H1 (cell line): Measurements from ENCODE around the gene TSPAN3. TPM values are rescaled to one million over a fixed set of nuclear protein-coding genes. Genes with fewer than 3 reads are reported as not detected.

Experiments
- CTCF ChIA-PET: fragments of 300-600 bp; sonication (Branson Sonifier 250); formaldehyde crosslinking; loops from one replicate; lab custom pipeline; 2021; ENCODE audit not compliant: partially characterized antibody; lab: Charles Lee
- POLR2A ChIA-PET: fragments of 300-600 bp; sonication (Branson Sonifier 250); formaldehyde crosslinking; loops from one replicate; lab custom pipeline; 2021; ENCODE audit warnings: inconsistent platforms; ENCODE audit not compliant: partially characterized antibody; lab: Charles Lee
- DNase-seq, 2 experiments: peaks; one replicate each; pipeline versions ENCODE4 v3.0.0 to v3.0.0-alpha.2; 2010 to 2022; ENCODE audit warnings: low spot score in 2 of 2, low read depth in 1 of 2, mixed read lengths in 1 of 2
- FAIRE-seq: peaks from 2 replicates; lab custom pipeline; 2011; peaks lifted over from hg19 to GRCh38; lab: Jason Lieb, UNC
- H2AFZ ChIP-seq: 2 replicates; pipeline ENCODE4 v1.8.1; 2012; ENCODE audit warnings: low read length, inconsistent platforms
- H2AK5ac ChIP-seq: 2 replicates; pipeline ENCODE4 v1.6.1; 2013; ENCODE audit warnings: low read depth, low read length
- H2BK120ac ChIP-seq: replicated peaks from 2 replicates; pipeline ENCODE3; 2013; ENCODE audit warnings: low read depth, low read length, inconsistent platforms
- H2BK12ac ChIP-seq: 2 replicates; pipeline ENCODE4 v1.6.1; 2013; ENCODE audit warnings: low read depth, low read length
- H2BK15ac ChIP-seq: 2 replicates; pipeline ENCODE4 v1.6.1; 2013; ENCODE audit warnings: low read length
- H2BK20ac ChIP-seq: 2 replicates; pipeline ENCODE4 v1.6.1; 2013; ENCODE audit warnings: low read length
- H2BK5ac ChIP-seq: 2 replicates; pipeline ENCODE4 v1.6.1; 2013; ENCODE audit warnings: low read depth, low read length
- H3K14ac ChIP-seq: 2 replicates; pipeline ENCODE4 v1.6.1; 2013; ENCODE audit warnings: inconsistent platforms; ENCODE audit not compliant: insufficient read length
- H3K18ac ChIP-seq: 2 replicates; pipeline ENCODE4 v1.6.1; 2013; ENCODE audit warnings: low read length; ENCODE audit errors: extremely low read depth
- H3K23ac ChIP-seq: 2 replicates; pipeline ENCODE4 v1.6.1; 2013; ENCODE audit warnings: inconsistent platforms; ENCODE audit not compliant: insufficient read length
- H3K23me2 ChIP-seq: 2 replicates; pipeline ENCODE4 v1.6.1; 2013; ENCODE audit warnings: low read depth, low read length
- H3K27ac ChIP-seq: 2 replicates; pipeline ENCODE4 v1.6.1; 2011; ENCODE audit warnings: low read depth, low read length, inconsistent platforms
- H3K27me3 ChIP-seq, 4 experiments: replicated peaks in 1 of 4; 1 replicate in 1 of 4; 2 replicates in 3 of 4; pipeline versions ENCODE4 v1.6.1 to v1.8.1; 2011 to 2013; ENCODE audit warnings: low read length in 3 of 4, mild to moderate bottlenecking in 3 of 4, inconsistent platforms in 2 of 4, mixed read lengths in 2 of 4, moderate library complexity in 1 of 4; ENCODE audit not compliant: control insufficient read depth in 3 of 4, insufficient read depth in 3 of 4; ENCODE audit errors: extremely low read depth in 1 of 4
- H3K36me3 ChIP-seq, 4 experiments: 2 replicates each; pipeline versions ENCODE4 v1.6.1 to v1.8.1; 2011 to 2013; ENCODE audit warnings: mild to moderate bottlenecking in 4 of 4, low read length in 3 of 4, moderate library complexity in 2 of 4, control low read depth in 1 of 4, inconsistent platforms in 1 of 4; ENCODE audit not compliant: insufficient read depth in 4 of 4, control insufficient read depth in 2 of 4
- H3K4ac ChIP-seq: replicated peaks from 2 replicates; pipeline ENCODE3; 2013; ENCODE audit warnings: low read length, low read depth, mixed read lengths, inconsistent platforms; ENCODE audit not compliant: insufficient read length
- H3K4me1 ChIP-seq, 4 experiments: replicated peaks in 1 of 4; 1 replicate in 1 of 4; 2 replicates in 3 of 4; pipeline versions ENCODE4 v1.6.1 to v1.8.1; 2011 to 2013; ENCODE audit warnings: low read length in 3 of 4, inconsistent platforms in 2 of 4, mixed read lengths in 1 of 4; ENCODE audit not compliant: insufficient read depth in 4 of 4, control insufficient read depth in 3 of 4
- H3K4me2 ChIP-seq, 2 experiments: 2 replicates each; pipeline versions ENCODE4 v1.6.1 to v1.8.1; 2011 to 2013; ENCODE audit warnings: low read depth in 2 of 2, low read length in 2 of 2, control low read depth in 1 of 2, inconsistent platforms in 1 of 2, mild to moderate bottlenecking in 1 of 2; ENCODE audit not compliant: insufficient read depth in 1 of 2
- H3K4me3 ChIP-seq, 4 experiments: fragments of 200-600, 300-600 bp in 1 of 4; sonication (generic), shearing (Covaris generic), sonication (Bioruptor Twin) in 1 of 4; 2 replicates each; pipeline versions ENCODE4 v1.5.1 to v1.8.1; 2011 to 2016; ENCODE audit warnings: low read length in 4 of 4, low read depth in 3 of 4, control low read depth in 2 of 4, inconsistent platforms in 2 of 4, mild to moderate bottlenecking in 2 of 4, mixed read lengths in 1 of 4, moderate library complexity in 1 of 4; ENCODE audit not compliant: insufficient read depth in 2 of 4; ENCODE audit errors: extremely low read depth in 1 of 4
- H3K56ac ChIP-seq: replicated peaks from 2 replicates; pipeline ENCODE3; 2013; ENCODE audit warnings: low read depth, mild to moderate bottlenecking, mixed read lengths, low read length, inconsistent platforms; ENCODE audit not compliant: insufficient read length
- H3K79me1 ChIP-seq: 2 replicates; pipeline ENCODE4 v1.6.1; 2013; ENCODE audit warnings: low read depth, low read length, control low read depth
- H3K79me2 ChIP-seq, 2 experiments: 2 replicates each; pipeline versions ENCODE4 v1.6.1 to v1.8.1; 2012 to 2013; ENCODE audit warnings: low read length in 2 of 2, mild to moderate bottlenecking in 2 of 2, inconsistent platforms in 1 of 2; ENCODE audit not compliant: insufficient read depth in 2 of 2, control insufficient read depth in 1 of 2
- H3K9ac ChIP-seq, 4 experiments: replicated peaks in 1 of 4; 1 replicate in 1 of 4; 2 replicates in 3 of 4; pipeline versions ENCODE4 v1.6.1 to v1.8.1; 2011 to 2013; ENCODE audit warnings: low read depth in 3 of 4, low read length in 3 of 4, control low read depth in 2 of 4, mild to moderate bottlenecking in 2 of 4, moderate library complexity in 2 of 4, inconsistent platforms in 1 of 4; ENCODE audit errors: extremely low read depth in 1 of 4
- H3K9me3 ChIP-seq, 2 experiments: 2 replicates each; pipeline versions ENCODE4 v1.6.1 to v1.8.1; 2012 to 2013; ENCODE audit warnings: mild to moderate bottlenecking in 2 of 2, moderate library complexity in 2 of 2, control low read depth in 1 of 2, inconsistent platforms in 1 of 2, low read depth in 1 of 2, low read length in 1 of 2, mixed read lengths in 1 of 2; ENCODE audit not compliant: insufficient read depth in 2 of 2
- H4K20me1 ChIP-seq, 2 experiments: replicated peaks in 1 of 2; 2 replicates each; pipeline versions ENCODE3 to v1.8.1; 2011 to 2013; ENCODE audit warnings: inconsistent platforms in 2 of 2, low read length in 2 of 2, mild to moderate bottlenecking in 1 of 2; ENCODE audit not compliant: insufficient read depth in 2 of 2, control insufficient read depth in 1 of 2
- H4K5ac ChIP-seq: 2 replicates; pipeline ENCODE4 v1.6.1; 2013; ENCODE audit warnings: low read length, low read depth, mixed read lengths, inconsistent platforms; ENCODE audit not compliant: insufficient read length
- H4K8ac ChIP-seq: 2 replicates; pipeline ENCODE4 v1.8.0; 2013; ENCODE audit warnings: mild to moderate bottlenecking, moderate library complexity, low read length, inconsistent platforms; ENCODE audit not compliant: insufficient read depth; ENCODE audit errors: extremely low read depth
- H4K91ac ChIP-seq: replicated peaks from 2 replicates; pipeline ENCODE3; 2013; ENCODE audit warnings: low read length, mixed read lengths, inconsistent platforms; ENCODE audit not compliant: insufficient read length
- JUN ChIP-seq: IDR thresholded peaks from 2 replicates; pipeline ENCODE4 v1.6.1; 2011; ENCODE audit warnings: low read depth, mild to moderate bottlenecking, improper control_type of control experiment, low read length
- TBP ChIP-seq: IDR thresholded peaks from 2 replicates; pipeline ENCODE4 v1.6.1; 2011; ENCODE audit warnings: low read depth, low read length, improper control_type of control experiment
- WGBS, 2 experiments: shearing (Covaris generic) in 1 of 2; methylation state at CpG; one replicate each; pipeline versions ENCODE4 v1.1.6 to v1.1.7; 2013 to 2015; ENCODE audit warnings: low lambda C conversion rate in 2 of 2, mixed read lengths in 2 of 2, inconsistent platforms in 1 of 2, low coverage in 1 of 2, missing lambda C conversion rate in 1 of 2; ENCODE audit not compliant: insufficient replicate concordance in 2 of 2, insufficient coverage in 1 of 2, insufficient read length in 1 of 2; ENCODE audit errors: extremely low coverage in 1 of 2, missing lambda C conversion rate in 1 of 2; 5-methylcytosine and 5-hydroxymethylcytosine counted together
- polyA plus RNA-seq, 7 experiments: library from polyadenylated mRNA; depleted of rRNA in 3 of 7; stranded (reverse) in 5 of 7; unstranded in 2 of 7; fragments of >200 nt in 5 of 7; fragments of 200-250 nt in 2 of 7; gene quantifications; 1 replicate in 5 of 7; 2 replicates in 1 of 7; 4 replicates in 1 of 7; pipeline versions ENCODE4 v1.2.1 to v1.2.3, GENCODE V29; 2011 to 2013; ENCODE audit warnings: missing spikeins in 2 of 7, mixed read lengths in 2 of 7
- total RNA-seq: library from RNA; stranded (reverse); fragmentation: NEBNext Ultra II Directional; extraction: Animal tissue kit (Norgen Biotek cat#: 25700); gene quantifications from 2 replicates; pipeline ENCODE4 v1.2.1, GENCODE V29; 2021

Gene TSPAN3
- total and polyA plus RNA-seq, 2 of the 8 experiments (the other 6 are each of a cell fraction or from before 2014, with no cell fraction given): 107 to 238 TPM

- H2BK20ac ChIP-seq: no peak overlapping the region
- no peaks in the 10 kb centered on the region for H3K9me3 ChIP-seq
- no peak overlapping the region for H2BK5ac ChIP-seq
- no peak overlapping the region for H3K4me3 ChIP-seq
- no peak overlapping the region for H3K4me2 ChIP-seq
- no peak overlapping the region for H3K9ac ChIP-seq
- no peak overlapping the region; the same call in 1 of the 2 replicates for H2AFZ ChIP-seq
- no peak overlapping the region for H2BK120ac ChIP-seq
- no peak overlapping the region for H3K27ac ChIP-seq
- H3K36me3 ChIP-seq: no peaks in the 10 kb centered on the region
- ChIA-PET CTCF (interaction anchor here (0.7 to 3.3 kb wide), 5 partner anchors 11 to 91 kb away, joined by 3 to 16 read pairs (median 5); no protein-coding TSS in a partner anchor), POLR2A (interaction anchor here (0.8 kb wide), 1 partner anchor 19 kb away, joined by 3 read pairs; no protein-coding TSS in a partner anchor)
- no peaks in the 10 kb centered on the region for H3K79me2 ChIP-seq
- peak overlapping the region; percentile 58; the same call in 1 of the 2 replicates for H4K8ac ChIP-seq
- no peaks in the 10 kb centered on the region for H4K20me1 ChIP-seq
- FAIRE-seq (no peak), DNase-seq (no peak)
- H4K91ac ChIP-seq: no peak overlapping the region
- TF ChIP-seq JUN: no peak
- TF ChIP-seq TBP: no peak
- H2BK12ac ChIP-seq: no peak overlapping the region
- WGBS, 2 experiments: 86% methylated on average over 16 of the region's 21 CpGs; no CpG with 5 or more reads in 1 of the 2 experiments
- H3K79me1 ChIP-seq: no peaks in the 10 kb centered on the region
- peaks cover 5% of the 10 kb centered on the region; the same call in 1 of the 2 replicates for H3K23me2 ChIP-seq
- H3K56ac ChIP-seq: no peak overlapping the region
- peaks cover 0 to 4% (median 0%) of the 10 kb centered on the region in 4 experiments; a peak in 1 of 7 replicates for H3K4me1 ChIP-seq
- no peak overlapping the region for H2AK5ac ChIP-seq
- no peak overlapping the region for H4K5ac ChIP-seq
- H3K14ac ChIP-seq: no peak overlapping the region
- H3K4ac ChIP-seq: no peak overlapping the region
- H2BK15ac ChIP-seq: no peak overlapping the region
- no peak overlapping the region for H3K18ac ChIP-seq
- H3K23ac ChIP-seq: no peak overlapping the region
- no peaks in the 10 kb centered on the region for H3K27me3 ChIP-seq
Observed at GRCh38 chr15:77015646-77016320, 55.1 kb downstream of the TSPAN3 start.
